ENCODE results near the gene TSHZ2. TPM values are rescaled to one million over a fixed set of nuclear protein-coding genes. Genes with fewer than 3 reads are reported as not detected.

Gene TSHZ2
- total and polyA plus RNA-seq, 2 of the 4 experiments (the other 2 are of a cell fraction): under 0.01 to 0.02 TPM

GRCh38 chr20:53070706-53071392 lies 98.7 kb downstream of the TSHZ2 start:
- Histone ChIP-seq H3K4me3 (ENCODE audit: insufficient read depth, low read depth, low read length) (no peak overlapping the region), H2BK5ac (ENCODE audit: low read depth, low read length, poor library complexity, severe bottlenecking) (no peak overlapping the region), H3K56ac (ENCODE audit: extremely low read depth, insufficient read depth, low read length) (no peak overlapping the region), H3K4me1 (ENCODE audit: control insufficient read depth, insufficient read depth, low read length) (no peaks in the 10 kb centered on the region), H3K9me3 (ENCODE audit: control insufficient read depth, insufficient read depth, low read length) (peaks cover 2% of the 10 kb centered on the region; the same call in 1 of the 2 replicates), H3K27ac (ENCODE audit: insufficient read depth, low read length) (no peak overlapping the region), H2BK120ac (ENCODE audit: low read depth, low read length) (no peak overlapping the region), H3K9me1 (ENCODE audit: insufficient read depth, low read length) (no peaks in the 10 kb centered on the region), H3K18ac (ENCODE audit: low read depth, low read length) (no peak overlapping the region), H2AK9ac (replicated peaks; ENCODE audit: low read depth, low read length, poor library complexity) (no peak overlapping the region), H3K9ac (ENCODE audit: low read depth, low read length) (no peak overlapping the region), H2BK15ac (ENCODE audit: low read depth, low read length) (no peak overlapping the region), H2AK5ac (ENCODE audit: low read depth, low read length) (no peak overlapping the region), H3K79me1 (ENCODE audit: low read depth in 1 of 2, low read length in 2 of 2) (no peaks in the 10 kb centered on the region), H3K14ac (replicated peaks; ENCODE audit: low read depth, low read length) (no peak overlapping the region), H3K4me2 (ENCODE audit: low read depth, low read length) (no peak overlapping the region), H3K36me3 (ENCODE audit: control insufficient read depth, insufficient read depth, low read length) (no peaks in the 10 kb centered on the region), H4K5ac (ENCODE audit: low read depth, low read length) (no peak overlapping the region), H4K91ac (ENCODE audit: insufficient read depth, low read depth, low read length) (no peak overlapping the region), H2AFZ (replicated peaks; ENCODE audit: low read length, poor library complexity) (no peak overlapping the region), H2BK20ac (ENCODE audit: low read depth, low read length) (no peak overlapping the region), H3K23ac (ENCODE audit: low read depth, low read length) (no peak overlapping the region), H4K8ac (ENCODE audit: low read depth in 2 of 2, low read length in 2 of 2) (no peak overlapping the region), H3K4ac (ENCODE audit: low read depth, low read length) (no peak overlapping the region), H3K27me3 (ENCODE audit: control insufficient read depth, insufficient read depth, low read length) (no peaks in the 10 kb centered on the region), H4K20me1 (ENCODE audit: insufficient read depth, low read length) (no peaks in the 10 kb centered on the region)
- intact Hi-C loops (cut with micrococcal nuclease): no loop called here
- dilution Hi-C loops (cut with HindIII; ENCODE audit: low sequenced_read_pairs, unreplicated experiment): no loop called here
- BruUV-seq (replicated peaks): no TSS peak
- ChIA-PET POLR2A (ENCODE audit: unreplicated experiment) (no interaction called here), CTCF (no interaction called here)
- in situ Hi-C loops (cut with MboI; ENCODE audit: low sequenced_read_pairs): no loop called here
- no peak for ATAC-seq (ENCODE audit: low read depth)
- WGBS, 2 experiments (ENCODE audit: extremely low coverage in 2 of 2, insufficient read length in 1 of 2): no CpG with 5 or more reads among the region's 8 CpGs
- TF ChIP-seq CTCF (conservative IDR thresholded peaks at IDR 0.05; ENCODE audit: low read depth, low read length): no peak
- TF ChIP-seq MAFK (IDR thresholded peaks at IDR 0.05; ENCODE audit: low read depth, low read length): no peak
- no peak for DNase-seq

Data from IMR-90 (cell line).